Activated T-cell treated with anti-CD3 and anti-CD28 coated beads, Interleukin-2, amount 50 U/mL, for 4 hours (primary cell): ENCODE data around the gene TNFAIP2. TPM values are rescaled to one million over a fixed set of nuclear protein-coding genes. Genes with fewer than 3 reads are reported as not detected.

Experiments used
- ATAC-seq, 2 donors: fragments of 200-7000 bp; cut with Tn5 transposase; one replicate each; pipeline ENCODE4 v1.10.0; 2021
- DNase-seq: peaks from one replicate; pipeline ENCODE4 v3.0.0-alpha.2; 2020
- H3K27me3 Mint-ChIP-seq: one replicate; pipeline ENCODE4 v1.8.0; 2021; ENCODE audit warnings: low read depth, mixed read lengths
- H3K36me3 Mint-ChIP-seq: one replicate; pipeline ENCODE4 v1.8.0; 2022; ENCODE audit warnings: mixed read lengths; ENCODE audit not compliant: insufficient read depth
- H3K4me1 Mint-ChIP-seq: one replicate; pipeline ENCODE4 v1.8.0; 2021; ENCODE audit warnings: low read depth, mixed read lengths
- H3K4me3 Mint-ChIP-seq: one replicate; pipeline ENCODE4 v1.8.0; 2021; ENCODE audit warnings: mild to moderate bottlenecking, moderate library complexity, mixed read lengths
- H3K9me3 Mint-ChIP-seq: one replicate; pipeline ENCODE4 v1.8.0; 2021; ENCODE audit warnings: mixed read lengths
- total RNA-seq, 3 donors: library from RNA; stranded (reverse); gene quantifications; one replicate each; pipeline ENCODE4 v1.2.1, GENCODE V29; 2021

The TNFAIP2 gene
- total RNA-seq, 3 donors from 2014 or later, result 1.4 to 10.4 (median 6.4) TPM

GRCh38 chr14:103129301-103130016 is 6.2 kb downstream of the TNFAIP2 start:
- H3K27me3 Mint-ChIP-seq, result peaks cover 5% of the 10 kb centered on the region
- H3K9me3 Mint-ChIP-seq, result no peaks in the 10 kb centered on the region
- no peaks in the 10 kb centered on the region for H3K4me1 Mint-ChIP-seq
- ATAC-seq (no peak), DNase-seq (no peak)
- H3K4me3 Mint-ChIP-seq, result no peak overlapping the region
- no peaks in the 10 kb centered on the region for H3K36me3 Mint-ChIP-seq

DNA sequence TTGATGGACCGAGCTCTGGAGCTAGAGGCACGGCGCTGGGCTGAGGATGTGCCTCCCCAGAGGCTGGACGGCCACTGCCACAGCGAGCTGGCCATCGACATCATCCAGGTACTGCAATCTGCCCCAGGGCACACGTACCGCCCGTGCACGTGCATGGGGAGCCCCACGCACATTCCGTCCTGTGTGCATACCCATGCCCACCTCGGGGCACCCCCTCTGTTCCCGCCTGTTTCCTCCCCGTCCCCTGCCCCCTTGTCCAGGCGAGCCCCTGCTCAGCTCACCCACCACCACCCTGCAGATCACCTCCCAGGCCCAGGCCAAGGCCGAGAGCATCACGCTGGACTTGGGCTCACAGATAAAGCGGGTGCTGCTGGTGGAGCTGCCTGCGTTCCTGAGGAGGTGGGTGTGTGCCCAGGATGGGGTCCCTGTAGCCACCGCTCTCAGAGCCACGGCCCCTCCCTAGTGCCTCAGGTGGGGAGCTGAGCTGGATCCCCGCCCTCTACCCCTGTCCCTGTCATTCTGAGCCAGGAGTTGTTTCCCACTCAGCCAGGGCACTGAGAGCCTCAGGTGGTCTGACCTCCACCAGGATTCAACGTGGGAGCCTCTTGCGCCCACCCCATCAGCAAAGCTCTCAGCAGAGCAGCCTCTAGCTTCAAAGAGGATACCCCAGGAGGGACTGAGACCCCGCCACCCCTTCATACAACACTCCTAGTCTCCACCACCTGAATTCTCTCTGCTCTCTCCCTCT is 6.9 kb downstream of the TNFAIP2 start:
- no peak for ATAC-seq
- no peaks in the 10 kb centered on the region for H3K9me3 Mint-ChIP-seq
- H3K36me3 Mint-ChIP-seq, result no peaks in the 10 kb centered on the region

DNA sequence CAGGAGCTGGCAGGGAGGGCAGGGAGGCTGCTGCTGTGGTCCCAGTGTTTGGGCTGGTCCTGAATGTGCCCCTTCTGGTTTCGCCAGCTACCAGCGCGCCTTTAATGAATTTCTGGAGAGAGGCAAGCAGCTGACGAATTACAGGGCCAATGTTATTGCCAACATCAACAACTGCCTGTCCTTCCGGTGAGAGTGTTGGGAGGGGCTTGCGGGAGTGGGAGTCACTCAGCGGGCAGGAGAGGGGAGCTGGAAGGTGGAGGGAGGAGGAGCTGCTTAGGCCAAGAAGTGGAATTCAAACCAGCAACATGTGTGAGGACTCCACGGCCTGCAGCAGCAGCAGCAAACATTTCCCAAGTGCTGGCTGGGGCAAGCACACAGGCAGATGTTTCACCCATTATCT is 7.7 kb downstream of the TNFAIP2 start:
- H3K9me3 Mint-ChIP-seq, result no peaks in the 10 kb centered on the region
- no peak for ATAC-seq
- H3K27me3 Mint-ChIP-seq, result peaks cover 5% of the 10 kb centered on the region
- no peaks in the 10 kb centered on the region for H3K4me1 Mint-ChIP-seq
- no peaks in the 10 kb centered on the region for H3K36me3 Mint-ChIP-seq
- DNase-seq, result no peak
- no peak overlapping the region for H3K4me3 Mint-ChIP-seq

More for the DNA sequence above, 6.9 kb downstream of the TNFAIP2 start:
- no peak for DNase-seq
- no peak overlapping the region for H3K4me3 Mint-ChIP-seq
- no peaks in the 10 kb centered on the region for H3K4me1 Mint-ChIP-seq
- peaks cover 5% of the 10 kb centered on the region for H3K27me3 Mint-ChIP-seq

GRCh38 chr14:103131580-103131979 is 8.3 kb downstream of the TNFAIP2 start:
- DNase-seq, result no peak
- Mint-ChIP-seq H3K9me3 (no peaks in the 10 kb centered on the region), H3K4me3 (no peak overlapping the region), H3K27me3 (peaks cover 5% of the 10 kb centered on the region), H3K4me1 (no peaks in the 10 kb centered on the region), H3K36me3 (no peaks in the 10 kb centered on the region)
- no peak for ATAC-seq

- Mint-ChIP-seq H3K4me3 (no peak overlapping the region), H3K4me1 (no peaks in the 10 kb centered on the region), H3K36me3 (no peaks in the 10 kb centered on the region), H3K27me3 (peaks cover 7% of the 10 kb centered on the region), H3K9me3 (no peaks in the 10 kb centered on the region)
- DNase-seq, result no peak
- no peak for ATAC-seq
These were observed 9.3 kb downstream of the TNFAIP2 start for GRCh38 chr14:103132381-103133209.

- no peak overlapping the region for H3K4me3 Mint-ChIP-seq
- H3K27me3 Mint-ChIP-seq, result peaks cover 9% of the 10 kb centered on the region
- H3K36me3 Mint-ChIP-seq, result no peaks in the 10 kb centered on the region
- H3K4me1 Mint-ChIP-seq, result no peaks in the 10 kb centered on the region
- H3K9me3 Mint-ChIP-seq, result no peaks in the 10 kb centered on the region
- no peak for ATAC-seq
- no peak for DNase-seq
These were observed 10.2 kb downstream of the TNFAIP2 start for GRCh38 chr14:103133210-103134140.

- DNase-seq (no peak), ATAC-seq (no peak)
- no peaks in the 10 kb centered on the region for H3K9me3 Mint-ChIP-seq
- no peak overlapping the region for H3K4me3 Mint-ChIP-seq
- no peaks in the 10 kb centered on the region for H3K4me1 Mint-ChIP-seq
- H3K27me3 Mint-ChIP-seq, result peaks cover 9% of the 10 kb centered on the region
- H3K36me3 Mint-ChIP-seq, result no peaks in the 10 kb centered on the region
These were observed 11.1 kb downstream of the TNFAIP2 start for GRCh38 chr14:103134405-103134804.

- ATAC-seq (no peak), DNase-seq (no peak)
- no peak overlapping the region for H3K4me3 Mint-ChIP-seq
- no peaks in the 10 kb centered on the region for H3K4me1 Mint-ChIP-seq
- peaks cover 10% of the 10 kb centered on the region for H3K27me3 Mint-ChIP-seq
- no peaks in the 10 kb centered on the region for H3K9me3 Mint-ChIP-seq
- no peaks in the 10 kb centered on the region for H3K36me3 Mint-ChIP-seq
These were observed 11.7 kb downstream of the TNFAIP2 start for GRCh38 chr14:103134919-103135318.

DNA sequence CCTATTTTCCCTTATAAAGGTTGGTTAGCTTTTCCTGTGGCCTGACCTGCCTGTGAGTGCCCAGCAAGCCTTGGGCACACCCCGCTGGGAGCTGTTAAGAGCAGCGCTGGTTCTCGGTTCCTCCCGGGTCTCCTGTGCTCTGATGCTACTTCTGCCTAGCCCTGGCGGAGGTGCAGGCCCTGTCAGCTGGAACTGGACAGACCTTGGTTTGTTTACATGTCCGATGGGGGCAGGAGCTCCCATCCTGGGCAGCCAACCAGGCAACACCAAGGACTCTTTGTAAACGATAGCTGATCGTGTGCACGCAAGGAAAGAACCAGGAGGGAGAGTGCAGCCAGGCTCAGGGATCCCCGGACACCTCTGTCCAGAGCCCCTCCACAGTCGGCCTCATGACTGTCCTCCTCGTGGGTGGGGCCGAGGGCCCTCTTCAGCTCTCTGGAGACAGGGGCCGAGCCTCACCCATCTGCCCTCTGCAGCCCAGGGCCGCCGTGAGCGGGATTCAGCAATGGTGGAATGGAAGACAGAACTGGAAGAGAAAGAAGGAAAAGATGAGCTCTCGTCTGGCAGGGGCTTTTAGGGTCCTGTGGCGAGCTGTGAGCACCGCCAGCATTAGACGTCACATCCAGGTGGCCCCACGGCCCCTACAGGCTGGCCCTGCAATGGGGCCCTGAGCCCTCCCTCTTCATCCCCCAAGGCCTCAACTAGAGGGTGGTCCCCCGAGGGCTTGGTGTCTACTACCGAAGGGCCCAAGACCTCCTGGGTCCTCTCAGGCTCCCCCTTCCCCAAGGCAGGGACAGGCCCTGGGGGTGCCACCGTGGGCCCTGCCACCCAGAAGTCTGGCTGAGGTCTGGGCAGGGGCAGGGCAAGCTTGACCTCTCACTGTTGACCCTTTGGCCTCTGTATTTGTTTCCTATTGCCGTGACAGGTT is 12.3 kb downstream of the TNFAIP2 start:
- H3K4me1 Mint-ChIP-seq, result no peaks in the 10 kb centered on the region
- no peaks in the 10 kb centered on the region for H3K36me3 Mint-ChIP-seq
- H3K27me3 Mint-ChIP-seq, result peaks cover 13% of the 10 kb centered on the region
- ATAC-seq (no peak), DNase-seq (no peak)
- H3K9me3 Mint-ChIP-seq, result no peaks in the 10 kb centered on the region
- H3K4me3 Mint-ChIP-seq, result no peak overlapping the region

DNA sequence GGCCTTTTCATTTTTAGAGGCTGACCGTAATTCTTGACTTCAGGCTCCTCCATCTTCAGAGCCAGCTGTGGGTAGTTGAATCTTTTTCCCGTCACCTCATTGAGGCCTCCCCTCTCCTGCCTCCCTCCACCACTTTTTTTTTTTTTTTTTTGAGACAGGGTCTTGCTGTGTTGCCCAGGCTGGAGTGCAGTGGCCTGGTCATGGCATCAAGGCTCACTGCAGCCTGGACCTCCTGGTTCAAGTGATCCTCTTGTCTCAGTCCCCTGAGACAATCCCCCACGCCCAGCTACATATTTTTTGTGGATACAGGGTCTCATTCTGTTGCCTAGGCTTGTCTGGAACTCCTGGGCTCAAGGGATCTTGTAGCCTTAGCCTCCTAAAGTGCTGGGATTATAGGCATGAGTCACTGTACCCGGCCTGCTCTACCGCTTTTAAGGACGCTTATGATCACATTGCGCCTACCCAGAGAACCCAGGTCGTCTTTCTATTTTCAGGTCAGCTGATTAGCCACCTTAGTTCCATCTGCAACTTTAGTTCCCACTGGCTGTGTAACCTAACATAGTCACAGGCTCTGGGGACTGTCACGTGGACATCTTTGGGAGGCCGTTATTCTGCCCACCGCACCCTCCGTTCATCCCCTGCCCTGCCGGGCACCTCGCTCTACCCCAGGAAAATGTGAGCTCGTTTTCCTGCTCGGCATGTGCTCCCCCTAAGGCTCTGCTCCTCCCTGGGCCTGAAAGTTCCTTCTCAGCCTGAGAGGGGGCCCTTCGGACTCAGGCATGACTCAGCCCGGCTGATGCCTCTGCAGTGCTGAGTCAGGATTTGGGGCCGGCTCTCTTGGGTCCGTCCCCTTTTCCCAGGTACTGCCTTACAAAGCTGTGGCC is 13.4 kb downstream of the TNFAIP2 start:
- Mint-ChIP-seq H3K4me1 (peaks cover 2% of the 10 kb centered on the region), H3K27me3 (peaks cover 23% of the 10 kb centered on the region), H3K36me3 (no peaks in the 10 kb centered on the region), H3K9me3 (no peaks in the 10 kb centered on the region), H3K4me3 (no peak overlapping the region)
- DNase-seq (no peak), ATAC-seq (no peak)

DNA sequence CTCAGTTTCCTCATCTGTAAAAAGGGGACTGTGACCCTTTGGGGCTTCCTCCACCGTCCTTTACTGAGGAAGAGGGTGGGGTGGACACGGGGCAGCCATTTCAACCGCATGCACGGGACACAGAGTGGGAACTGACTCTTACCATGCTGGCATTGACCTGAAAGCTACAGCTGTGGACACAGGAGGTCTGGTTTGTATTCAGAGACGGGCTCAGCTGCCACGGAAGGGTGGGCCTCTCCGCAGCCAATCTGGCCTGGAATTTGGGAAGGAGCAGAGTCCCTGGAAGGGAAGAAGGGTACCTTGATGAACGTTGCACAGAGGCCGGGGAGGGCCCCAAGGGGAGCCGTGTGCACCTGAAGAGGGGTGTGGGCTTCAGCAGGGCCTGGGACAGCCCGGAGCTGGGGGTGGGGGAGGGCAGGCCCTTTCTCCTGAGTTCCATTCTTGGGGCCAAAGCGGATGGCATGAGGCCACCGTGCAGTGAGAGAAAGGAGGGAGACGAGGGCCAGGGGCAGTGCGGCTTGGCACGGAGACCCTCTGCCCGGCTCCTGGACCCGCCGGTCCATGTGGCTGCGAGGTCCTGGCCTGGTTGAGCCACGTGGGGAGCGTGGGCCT is 14.5 kb downstream of the TNFAIP2 start:
- no peaks in the 10 kb centered on the region for H3K36me3 Mint-ChIP-seq
- ATAC-seq, result no peak
- H3K9me3 Mint-ChIP-seq, result no peaks in the 10 kb centered on the region

More for the DNA sequence above, 14.5 kb downstream of the TNFAIP2 start:
- Mint-ChIP-seq H3K4me1 (peaks cover 2% of the 10 kb centered on the region), H3K27me3 (peaks cover 32% of the 10 kb centered on the region), H3K4me3 (no peak overlapping the region)
- no peak for DNase-seq
